Mesenchymal stem cell (in vitro differentiated cells and primary cell): ENCODE measurements around the gene SPATA2L.
"Not testable (repeated sequence)": the region's sequence is repeated elsewhere in the genome, so short reads cannot be mapped to it uniquely, and the experiment has no call there.

Experiments used
- DNase-seq: peaks from one replicate; pipeline ENCODE4 v3.0.0-alpha.2; 2013
- H2AFZ ChIP-seq: one replicate; pipeline ENCODE4 v1.6.1; 2013; ENCODE audit warnings: low read depth, mild to moderate bottlenecking, control low read depth, inconsistent platforms, low read length, moderate library complexity
- H2AK5ac ChIP-seq: 2 replicates; pipeline ENCODE4 v1.6.1; 2013; ENCODE audit warnings: low read length, moderate library complexity, mild to moderate bottlenecking, inconsistent platforms; ENCODE audit not compliant: severe bottlenecking
- H2BK120ac ChIP-seq: one replicate; pipeline ENCODE4 v1.6.1; 2013; ENCODE audit warnings: low read depth, mild to moderate bottlenecking, inconsistent platforms, low read length, moderate library complexity
- H2BK12ac ChIP-seq, 2 experiments: one replicate each; pipeline ENCODE4 v1.6.1; 2013; ENCODE audit warnings: inconsistent platforms in 2 of 2, low read length in 2 of 2, mild to moderate bottlenecking in 2 of 2, moderate library complexity in 2 of 2, control low read depth in 1 of 2
- H2BK15ac ChIP-seq: one replicate; pipeline ENCODE4 v1.6.1; 2013; ENCODE audit warnings: mild to moderate bottlenecking, low read depth, inconsistent platforms; ENCODE audit not compliant: poor library complexity, severe bottlenecking
- H2BK5ac ChIP-seq: 2 replicates; pipeline ENCODE4 v1.6.1; 2013; ENCODE audit warnings: low read depth, mild to moderate bottlenecking, low read length, control low read depth, inconsistent platforms; ENCODE audit not compliant: poor library complexity, severe bottlenecking
- H3K14ac ChIP-seq, 2 experiments: one replicate each; pipeline ENCODE4 v1.6.1; 2013; ENCODE audit warnings: inconsistent platforms in 2 of 2, low read length in 2 of 2, control low read depth in 1 of 2, mild to moderate bottlenecking in 1 of 2, moderate library complexity in 1 of 2
- H3K18ac ChIP-seq, 2 experiments: one replicate each; pipeline ENCODE4 v1.6.1; 2013; ENCODE audit warnings: inconsistent platforms in 2 of 2, low read length in 2 of 2, control low read depth in 1 of 2, low read depth in 1 of 2, mild to moderate bottlenecking in 1 of 2
- H3K23ac ChIP-seq, 2 experiments: one replicate each; pipeline ENCODE4 v1.6.1; 2013; ENCODE audit warnings: inconsistent platforms in 2 of 2, low read length in 2 of 2, mild to moderate bottlenecking in 2 of 2, moderate library complexity in 2 of 2, control low read depth in 1 of 2
- H3K27ac ChIP-seq: 2 replicates; pipeline ENCODE4 v1.5.1; 2013; ENCODE audit warnings: mild to moderate bottlenecking, moderate library complexity, low read length, control low read depth, inconsistent platforms; ENCODE audit not compliant: poor library complexity, severe bottlenecking
- H3K27me3 ChIP-seq, 2 experiments: 2 replicates each; pipeline versions ENCODE4 v1.6.1 to v1.7.0; 2013; ENCODE audit warnings: low read length in 2 of 2, mild to moderate bottlenecking in 2 of 2, moderate library complexity in 2 of 2, control low read depth in 1 of 2, inconsistent platforms in 1 of 2; ENCODE audit not compliant: control insufficient read depth in 1 of 2, insufficient read depth in 1 of 2
- H3K36me3 ChIP-seq, 2 experiments: 2 replicates each; pipeline versions ENCODE4 v1.6.1 to v1.7.0; 2013; ENCODE audit warnings: low read length in 2 of 2, control low read depth in 1 of 2, inconsistent platforms in 1 of 2, low read depth in 1 of 2, mild to moderate bottlenecking in 1 of 2; ENCODE audit not compliant: insufficient read depth in 2 of 2, control insufficient read depth in 1 of 2
- H3K4ac ChIP-seq, 2 experiments: one replicate each; pipeline ENCODE4 v1.6.1; 2013; ENCODE audit warnings: inconsistent platforms in 2 of 2, low read length in 2 of 2, mild to moderate bottlenecking in 2 of 2, moderate library complexity in 2 of 2, control low read depth in 1 of 2, low read depth in 1 of 2
- H3K4me1 ChIP-seq: 2 replicates; pipeline ENCODE4 v1.6.1; 2013; ENCODE audit warnings: low read depth, low read length, control low read depth; ENCODE audit not compliant: control insufficient read depth, insufficient read depth
- H3K4me2 ChIP-seq: 2 replicates; pipeline ENCODE4 v1.6.1; 2013; ENCODE audit warnings: low read length, mild to moderate bottlenecking, inconsistent platforms; ENCODE audit not compliant: poor library complexity, severe bottlenecking
- H3K4me3 ChIP-seq, 2 experiments: 2 replicates each; pipeline versions ENCODE4 v1.5.1 to v1.7.0; 2013; ENCODE audit warnings: low read length in 2 of 2, mild to moderate bottlenecking in 2 of 2, control low read depth in 1 of 2, low read depth in 1 of 2; ENCODE audit not compliant: insufficient read depth in 1 of 2
- H3K79me1 ChIP-seq: replicated peaks from 2 replicates; pipeline ENCODE4 v1.6.1; 2013; ENCODE audit warnings: mild to moderate bottlenecking, control low read depth, low read length, inconsistent platforms; ENCODE audit not compliant: poor library complexity, severe bottlenecking
- H3K9ac ChIP-seq: 2 replicates; pipeline ENCODE4 v1.7.0; 2013; ENCODE audit warnings: mild to moderate bottlenecking, low read length, moderate library complexity
- H3K9me3 ChIP-seq: 2 replicates; pipeline ENCODE4 v1.7.0; 2013; ENCODE audit warnings: mild to moderate bottlenecking, low read length; ENCODE audit not compliant: control insufficient read depth
- H4K8ac ChIP-seq: one replicate; pipeline ENCODE4 v1.6.1; 2013; ENCODE audit warnings: inconsistent platforms, mild to moderate bottlenecking, low read length, moderate library complexity
- H4K91ac ChIP-seq: one replicate; pipeline ENCODE4 v1.6.1; 2013; ENCODE audit warnings: mild to moderate bottlenecking, low read length, inconsistent platforms
- WGBS: methylation state at CpG from one replicate; pipeline ENCODE4 v1.1.7; 2013; ENCODE audit warnings: mixed read lengths; 5-methylcytosine and 5-hydroxymethylcytosine counted together

The SPATA2L gene

DNA sequence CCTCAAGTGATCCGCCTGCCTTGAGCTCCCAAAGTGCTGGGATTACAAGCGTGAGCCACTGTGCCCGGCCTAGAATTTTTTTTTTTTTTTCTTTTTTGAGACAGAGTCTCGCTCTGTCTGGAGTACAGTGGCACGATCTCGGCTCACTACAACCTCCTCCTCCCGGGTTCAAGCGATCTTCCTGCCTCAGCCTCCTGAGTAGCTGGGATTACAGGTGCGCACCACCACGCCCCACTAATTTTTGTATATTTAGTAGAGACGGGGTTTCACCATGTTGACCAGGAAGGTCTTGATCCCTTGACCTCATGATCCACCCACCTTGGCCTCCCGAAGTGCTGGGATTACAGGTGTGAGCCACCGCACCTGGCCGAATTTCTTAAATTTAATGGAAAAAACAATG lies 2.8 kb downstream of the SPATA2L start:
- H2BK5ac ChIP-seq, H3K4me2 ChIP-seq, H3K9ac ChIP-seq, H3K27me3 ChIP-seq, H3K18ac ChIP-seq, H4K91ac ChIP-seq, H2BK15ac ChIP-seq, H3K27ac ChIP-seq, H2AFZ ChIP-seq, H2BK120ac ChIP-seq, DNase-seq, H2AK5ac ChIP-seq, H2BK12ac ChIP-seq, H3K4me3 ChIP-seq, H3K4ac ChIP-seq, H3K14ac ChIP-seq, H3K23ac ChIP-seq, H4K8ac ChIP-seq, H3K9me3 ChIP-seq: not testable (repeated sequence)
- H3K79me1 ChIP-seq, result peaks cover 19% of the 10 kb centered on the region
- WGBS, result 98% methylated on average over 14 of the region's 14 CpGs
- H3K4me1 ChIP-seq, result peaks cover 36% of the 10 kb centered on the region
- peaks cover 17 to 46% of the 10 kb centered on the region in 2 experiments for H3K36me3 ChIP-seq

DNA sequence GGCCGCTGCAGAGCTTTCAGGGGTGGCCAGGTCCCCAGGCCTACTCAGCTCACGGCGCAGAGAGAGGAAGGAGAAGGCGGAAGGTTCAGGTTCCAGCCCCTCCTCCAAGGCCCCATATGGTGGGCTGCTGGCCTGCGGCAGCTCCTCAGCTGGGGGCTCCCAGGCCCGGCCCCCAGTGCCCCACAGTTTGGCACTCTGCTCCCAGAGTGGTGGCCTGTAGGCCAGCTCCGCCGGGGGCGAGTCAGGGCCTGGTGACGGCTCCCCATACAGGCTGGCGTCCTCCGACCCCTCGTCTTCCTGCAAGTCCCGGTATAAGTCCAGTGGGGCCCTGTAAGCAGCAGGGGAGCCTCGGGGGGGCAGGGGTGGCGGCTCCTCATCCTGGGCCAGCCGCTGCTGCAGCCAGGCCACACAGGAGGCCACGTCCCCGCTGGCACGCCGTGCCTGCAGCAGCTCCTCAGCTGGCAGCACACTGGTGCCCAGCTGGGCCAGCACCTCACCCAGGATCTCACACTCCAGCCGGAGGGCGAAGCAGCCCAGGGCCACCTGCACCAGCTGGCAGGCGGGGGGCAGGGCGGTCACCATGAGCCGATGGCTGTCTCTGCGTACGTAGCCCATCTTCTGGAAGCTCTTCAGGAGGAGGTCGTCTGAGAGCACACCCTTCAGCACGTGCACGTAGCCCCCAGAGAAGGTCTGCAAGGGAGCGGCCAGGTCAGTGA lies 3.7 kb downstream of the SPATA2L start:
- no peak overlapping the region for H4K91ac ChIP-seq
- H2AFZ ChIP-seq, result no peak overlapping the region
- H2AK5ac ChIP-seq, result no peak overlapping the region
- 97% methylated on average over 32 of the region's 32 CpGs for WGBS
- no peak overlapping the region for H2BK5ac ChIP-seq
- H2BK12ac ChIP-seq, result no peak overlapping the region
- H3K23ac ChIP-seq, result no peak overlapping the region
- H3K27ac ChIP-seq, result no peak overlapping the region
- no peak overlapping the region for H3K14ac ChIP-seq
- no peak overlapping the region for H3K9ac ChIP-seq
- peaks cover 0 to 6% of the 10 kb centered on the region in 2 experiments for H3K27me3 ChIP-seq
- peaks cover 23% of the 10 kb centered on the region for H3K79me1 ChIP-seq
- peaks cover 25 to 54% of the 10 kb centered on the region in 2 experiments for H3K36me3 ChIP-seq
- H4K8ac ChIP-seq, result no peak overlapping the region
- H3K4me2 ChIP-seq, result no peak overlapping the region
- no peak for DNase-seq
- H2BK120ac ChIP-seq, result no peak overlapping the region
- peaks cover 36% of the 10 kb centered on the region for H3K4me1 ChIP-seq
- no peak overlapping the region for H2BK15ac ChIP-seq
- H3K18ac ChIP-seq, result no peak overlapping the region
- no peak overlapping the region for H3K4me3 ChIP-seq
- H3K9me3 ChIP-seq, result no peaks in the 10 kb centered on the region
- H3K4ac ChIP-seq, result no peak overlapping the region

DNA sequence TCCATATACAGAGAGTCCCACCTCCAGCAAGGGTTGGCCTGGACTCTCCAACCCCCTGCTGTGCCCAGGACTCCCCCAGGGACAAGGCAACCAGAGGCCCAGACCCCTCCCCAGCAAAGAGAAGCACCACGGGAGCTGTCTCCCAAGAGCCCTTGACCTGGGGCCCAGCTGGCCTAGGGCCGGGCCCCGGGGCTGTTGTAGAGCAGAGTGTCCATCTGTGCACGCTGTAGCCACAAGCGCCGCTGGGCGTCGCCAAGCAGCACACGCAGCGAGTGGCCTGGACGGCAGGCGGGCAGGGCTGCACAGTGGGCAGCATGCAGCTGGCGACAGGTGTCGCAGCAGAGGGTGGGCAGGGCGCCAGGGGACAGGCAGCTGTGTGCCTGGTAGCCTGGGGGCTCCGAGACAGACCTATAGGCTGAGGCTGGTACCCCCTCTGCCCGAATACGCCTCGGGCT lies 4.3 kb downstream of the SPATA2L start:
- no peak overlapping the region for H3K9ac ChIP-seq
- H3K14ac ChIP-seq, result no peak overlapping the region
- 96% methylated on average over 19 of the region's 19 CpGs for WGBS
- no peak overlapping the region for H2BK120ac ChIP-seq
- peaks cover 36% of the 10 kb centered on the region for H3K4me1 ChIP-seq
- H3K18ac ChIP-seq, result no peak overlapping the region
- peaks cover 0 to 2% of the 10 kb centered on the region in 2 experiments for H3K27me3 ChIP-seq
- no peak overlapping the region for H2BK15ac ChIP-seq
- H4K91ac ChIP-seq, result no peak overlapping the region
- no peak for DNase-seq
- H3K27ac ChIP-seq, result no peak overlapping the region
- peaks cover 29 to 59% of the 10 kb centered on the region in 2 experiments for H3K36me3 ChIP-seq
- H2BK12ac ChIP-seq, result no peak overlapping the region
- H2AK5ac ChIP-seq, result no peak overlapping the region
- no peak overlapping the region for H2AFZ ChIP-seq
- no peak overlapping the region for H4K8ac ChIP-seq
- H2BK5ac ChIP-seq, result no peak overlapping the region
- no peak overlapping the region for H3K4me2 ChIP-seq
- no peaks in the 10 kb centered on the region for H3K9me3 ChIP-seq
- H3K4me3 ChIP-seq, result no peak overlapping the region
- H3K4ac ChIP-seq, result no peak overlapping the region
- H3K79me1 ChIP-seq, result peaks cover 25% of the 10 kb centered on the region
- no peak overlapping the region for H3K23ac ChIP-seq

DNA sequence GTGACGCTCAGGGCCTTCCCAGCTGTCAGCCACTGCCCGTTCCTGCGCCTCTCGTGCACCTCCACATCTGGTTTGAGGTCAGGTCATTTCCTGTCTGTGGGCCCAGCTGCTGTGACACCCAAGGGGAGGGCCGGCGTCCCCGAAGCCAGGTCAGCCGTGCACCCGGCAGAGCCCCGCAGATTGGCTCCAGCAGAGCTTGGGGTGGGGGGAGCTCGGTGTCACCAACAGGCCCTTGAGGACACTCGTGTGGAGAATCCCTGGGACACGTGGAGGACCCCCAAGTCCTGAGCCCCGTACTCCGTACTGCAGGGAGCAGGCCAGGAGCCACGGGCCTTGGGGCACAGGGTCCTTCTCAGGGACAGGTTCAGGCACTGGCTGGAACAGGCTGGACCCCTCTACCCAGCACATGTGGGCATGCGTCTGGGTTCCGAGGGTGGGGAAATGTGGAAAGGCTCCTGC lies 4.8 kb downstream of the SPATA2L start:
- 71% methylated on average over 17 of the region's 18 CpGs for WGBS
- no peaks in the 10 kb centered on the region for H3K9me3 ChIP-seq
- no peak overlapping the region for H3K14ac ChIP-seq
- peak; percentile 36 for DNase-seq
- peak overlapping the region; percentile 19 for H4K8ac ChIP-seq
- H2BK15ac ChIP-seq, result no peak overlapping the region
- no peak overlapping the region for H2BK5ac ChIP-seq
- H3K79me1 ChIP-seq, result peaks cover 28% of the 10 kb centered on the region
- peak overlapping the region; percentile 32 to 42 for H2BK12ac ChIP-seq
- no peak overlapping the region for H3K4me2 ChIP-seq
- H3K23ac ChIP-seq, result no peak overlapping the region
- no peak overlapping the region for H2AK5ac ChIP-seq
- H3K4me3 ChIP-seq, result peak overlapping the region in 1 of 2 experiments; percentile 15
- H3K27ac ChIP-seq, result no peak overlapping the region
- peak overlapping the region; percentile 18 for H4K91ac ChIP-seq
- no peak overlapping the region for H3K9ac ChIP-seq
- H2AFZ ChIP-seq, result no peak overlapping the region
- peaks cover 34 to 64% of the 10 kb centered on the region in 2 experiments for H3K36me3 ChIP-seq
- no peak overlapping the region for H3K18ac ChIP-seq
- H3K4me1 ChIP-seq, result peaks cover 38% of the 10 kb centered on the region
- H2BK120ac ChIP-seq, result no peak overlapping the region
- H3K4ac ChIP-seq, result no peak overlapping the region
- H3K27me3 ChIP-seq, result no peaks in the 10 kb centered on the region
